Spleen (tissue), 7 donors: Measurements from ENCODE around the gene FOXP1.

ENCODE experiments used
- CTCF ChIP-seq, 11 experiments: fragments of 200-600 bp in 7 of 11; fragments of 450-650 bp in 4 of 11; sonication (generic) in 4 of 11; IDR thresholded peaks in 8 of 11; conservative IDR thresholded peaks in 3 of 11; 1 replicate in 7 of 11; 2 replicates in 4 of 11; pipeline versions ENCODE4 v1.4.0 to v1.8.0; 2016 to 2021; ENCODE audit warnings: antibody characterized with exemption in 11 of 11, inconsistent platforms in 4 of 11, mild to moderate bottlenecking in 1 of 11
- POLR2A ChIP-seq, 3 donors: fragments of 450-650 bp; IDR thresholded peaks; one replicate each; pipeline ENCODE4 v1.5.1; 2017; ENCODE audit warnings: antibody characterized with exemption in 3 of 3, mild to moderate bottlenecking in 1 of 3
- POLR2AphosphoS5 ChIP-seq, 3 donors: sonication (generic); formaldehyde crosslinking; IDR thresholded peaks; one replicate each; pipeline ENCODE4 v1.5.1; 2017; ENCODE audit warnings: antibody characterized with exemption in 3 of 3
- donor health status: DM: no; HTN: no; CAD: no; lungs with moderate emphysema.
- donor health status: DM: no; HTN: no; CAD: no.
- donor health status: DM: no; HTN: no; CAD: no.

GRCh38 chr3:71210257-71211007, 373.1 kb downstream of the FOXP1 start:
- TF ChIP-seq CTCF (IDR thresholded peaks at IDR 0.05 in 8 of 11, conservative IDR thresholded peaks at IDR 0.05 in 3 of 11) = peak in 2 of 11 experiments; percentile 30 to 52
- TF ChIP-seq POLR2A (IDR thresholded peaks at IDR 0.05) = no peak
- peak in 1 of 3 donors; percentile 49 for TF ChIP-seq POLR2AphosphoS5 (IDR thresholded peaks at IDR 0.05)
